GM12873 (cell line): Measurements from ENCODE around the gene NHLRC4.

Experiments
- TF ChIP-seq, protein P1 (sequence below): IDR thresholded peaks from 2 replicates; pipeline ENCODE4 v1.5.1; 2012; ENCODE audit warnings: low read depth, mild to moderate bottlenecking, moderate library complexity, low read length, control low read depth; ENCODE audit not compliant: insufficient read depth; ENCODE audit errors: missing control alignments

The NHLRC4 gene

DNA sequence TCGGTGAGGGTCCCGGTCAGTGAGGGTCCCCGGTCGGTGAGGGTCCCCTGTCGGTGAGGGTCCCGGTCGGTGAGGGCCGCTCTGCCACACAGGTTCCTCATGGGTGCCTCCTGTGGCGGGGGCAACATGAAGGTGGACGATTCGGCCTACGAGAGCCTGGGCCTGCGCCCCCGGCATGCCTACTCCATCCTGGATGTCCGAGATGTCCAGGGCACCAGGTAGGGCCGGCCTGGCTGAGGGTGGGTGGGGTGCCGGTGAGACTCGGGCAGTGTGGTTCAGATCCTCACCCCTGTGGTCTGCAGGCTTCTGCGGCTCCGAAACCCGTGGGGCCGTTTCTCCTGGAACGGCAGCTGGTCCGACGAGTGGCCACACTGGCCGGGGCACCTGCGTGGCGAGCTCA is 15.6 kb upstream of the NHLRC4 start:
- TF ChIP-seq, protein P1, sequence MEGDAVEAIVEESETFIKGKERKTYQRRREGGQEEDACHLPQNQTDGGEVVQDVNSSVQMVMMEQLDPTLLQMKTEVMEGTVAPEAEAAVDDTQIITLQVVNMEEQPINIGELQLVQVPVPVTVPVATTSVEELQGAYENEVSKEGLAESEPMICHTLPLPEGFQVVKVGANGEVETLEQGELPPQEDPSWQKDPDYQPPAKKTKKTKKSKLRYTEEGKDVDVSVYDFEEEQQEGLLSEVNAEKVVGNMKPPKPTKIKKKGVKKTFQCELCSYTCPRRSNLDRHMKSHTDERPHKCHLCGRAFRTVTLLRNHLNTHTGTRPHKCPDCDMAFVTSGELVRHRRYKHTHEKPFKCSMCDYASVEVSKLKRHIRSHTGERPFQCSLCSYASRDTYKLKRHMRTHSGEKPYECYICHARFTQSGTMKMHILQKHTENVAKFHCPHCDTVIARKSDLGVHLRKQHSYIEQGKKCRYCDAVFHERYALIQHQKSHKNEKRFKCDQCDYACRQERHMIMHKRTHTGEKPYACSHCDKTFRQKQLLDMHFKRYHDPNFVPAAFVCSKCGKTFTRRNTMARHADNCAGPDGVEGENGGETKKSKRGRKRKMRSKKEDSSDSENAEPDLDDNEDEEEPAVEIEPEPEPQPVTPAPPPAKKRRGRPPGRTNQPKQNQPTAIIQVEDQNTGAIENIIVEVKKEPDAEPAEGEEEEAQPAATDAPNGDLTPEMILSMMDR = no peak

DNA sequence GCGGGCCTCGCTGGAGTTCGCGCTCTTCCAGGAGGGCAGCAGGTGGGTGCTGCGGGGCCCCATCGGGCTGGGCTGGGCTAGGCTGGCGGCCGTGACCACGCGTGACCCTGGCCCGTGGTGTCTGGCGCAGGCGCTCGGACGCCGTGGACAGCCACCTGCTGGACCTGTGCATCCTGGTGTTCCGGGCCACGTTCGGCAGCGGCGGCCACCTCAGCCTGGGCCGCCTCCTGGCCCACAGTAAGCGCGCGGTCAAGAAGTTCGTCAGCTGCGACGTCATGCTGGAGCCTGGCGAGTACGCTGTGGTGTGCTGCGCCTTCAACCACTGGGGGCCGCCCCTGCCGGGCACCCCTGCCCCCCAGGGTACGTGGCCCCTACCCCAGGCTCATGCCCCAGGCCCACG is 14.6 kb upstream of the NHLRC4 start:
- TF ChIP-seq, protein P1 = no peak

DNA sequence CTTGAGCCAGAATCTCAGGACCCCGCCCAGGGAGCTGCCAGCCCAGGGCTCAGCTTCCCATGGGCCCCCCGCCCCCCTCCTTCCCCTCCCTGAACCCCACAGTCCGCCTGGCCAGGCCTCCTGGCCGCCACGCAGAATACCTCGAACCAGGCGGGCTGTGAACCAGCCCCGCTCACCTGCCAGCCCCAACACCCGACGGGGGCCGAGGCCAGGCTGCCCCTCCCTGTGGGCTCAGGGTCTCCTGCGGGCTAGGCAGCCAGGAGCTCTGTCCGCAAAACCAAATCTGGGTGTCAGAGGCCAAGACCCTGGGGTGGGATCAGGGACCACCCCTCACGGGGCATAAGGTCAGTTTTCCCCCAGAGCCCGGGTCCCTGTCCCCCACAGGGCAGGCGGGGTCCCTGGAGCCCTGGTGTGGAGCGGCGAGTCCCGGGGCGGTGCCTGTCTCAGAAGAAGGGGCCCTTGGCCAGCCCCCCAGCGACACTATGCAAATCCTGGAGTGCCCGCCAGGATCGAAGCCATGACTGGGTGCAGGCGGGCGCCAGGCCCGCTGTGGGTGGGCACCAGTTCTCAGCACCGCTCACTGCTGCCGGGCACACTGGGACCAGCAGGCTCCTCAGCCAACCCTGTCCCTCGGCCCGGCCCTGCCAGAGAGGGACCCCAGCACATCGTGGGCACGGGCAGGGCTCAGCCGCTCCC is 13.1 kb upstream of the NHLRC4 start:
- TF ChIP-seq, protein P1 = no peak

DNA sequence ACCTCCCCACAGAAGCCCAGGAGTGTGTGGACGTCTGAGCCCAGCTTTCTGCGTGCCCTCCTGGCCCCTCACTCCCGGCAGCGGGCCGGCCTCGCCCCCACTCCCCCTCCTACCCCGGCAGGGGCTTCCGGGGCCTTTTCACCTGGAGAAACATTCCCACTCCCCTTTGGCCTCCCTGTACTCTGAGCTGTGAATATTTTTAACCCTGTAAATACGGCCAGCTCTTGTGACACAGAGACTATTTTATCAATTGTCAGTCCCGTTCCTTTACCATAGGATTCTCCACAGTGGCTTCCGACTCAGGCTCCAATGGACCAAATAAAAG is 12.5 kb upstream of the NHLRC4 start:
- TF ChIP-seq, protein P1 = no peak

DNA sequence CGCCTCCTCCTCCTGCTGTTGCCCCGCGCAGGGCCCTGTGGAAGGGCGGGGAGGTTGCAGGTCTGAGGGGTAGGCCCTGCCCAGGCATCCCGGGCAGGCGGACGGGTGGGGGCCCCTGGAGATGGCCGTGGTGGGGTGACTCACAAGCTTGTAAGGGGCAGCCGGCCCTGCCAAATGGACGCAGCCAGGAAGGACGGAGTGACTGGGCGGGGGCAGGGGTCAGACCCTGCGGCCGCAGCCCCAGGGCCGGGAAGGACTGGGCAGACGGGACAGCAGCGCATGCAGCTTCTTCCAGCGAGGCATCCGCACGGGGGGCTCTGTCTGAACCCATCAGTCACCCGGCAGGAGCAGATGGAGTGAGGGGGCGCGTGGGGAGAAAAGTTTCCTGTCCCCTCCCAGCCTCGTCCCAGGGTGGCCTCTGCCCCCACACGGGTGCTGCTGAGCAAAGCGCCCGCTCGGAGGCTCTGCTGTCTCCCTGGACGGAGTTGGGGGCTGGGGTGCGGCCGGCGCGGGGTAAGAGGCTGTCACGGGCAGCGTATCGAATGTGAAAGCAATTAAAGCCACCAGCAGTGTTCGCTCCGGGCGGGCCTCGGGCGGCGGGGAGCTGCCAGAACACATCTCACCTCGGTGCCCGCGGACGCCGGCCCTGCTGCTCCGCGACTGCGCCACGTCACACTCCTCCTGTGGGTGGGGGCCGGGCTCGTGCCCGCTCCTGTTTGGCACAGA is 12.0 kb upstream of the NHLRC4 start:
- TF ChIP-seq, protein P1 = no peak

DNA sequence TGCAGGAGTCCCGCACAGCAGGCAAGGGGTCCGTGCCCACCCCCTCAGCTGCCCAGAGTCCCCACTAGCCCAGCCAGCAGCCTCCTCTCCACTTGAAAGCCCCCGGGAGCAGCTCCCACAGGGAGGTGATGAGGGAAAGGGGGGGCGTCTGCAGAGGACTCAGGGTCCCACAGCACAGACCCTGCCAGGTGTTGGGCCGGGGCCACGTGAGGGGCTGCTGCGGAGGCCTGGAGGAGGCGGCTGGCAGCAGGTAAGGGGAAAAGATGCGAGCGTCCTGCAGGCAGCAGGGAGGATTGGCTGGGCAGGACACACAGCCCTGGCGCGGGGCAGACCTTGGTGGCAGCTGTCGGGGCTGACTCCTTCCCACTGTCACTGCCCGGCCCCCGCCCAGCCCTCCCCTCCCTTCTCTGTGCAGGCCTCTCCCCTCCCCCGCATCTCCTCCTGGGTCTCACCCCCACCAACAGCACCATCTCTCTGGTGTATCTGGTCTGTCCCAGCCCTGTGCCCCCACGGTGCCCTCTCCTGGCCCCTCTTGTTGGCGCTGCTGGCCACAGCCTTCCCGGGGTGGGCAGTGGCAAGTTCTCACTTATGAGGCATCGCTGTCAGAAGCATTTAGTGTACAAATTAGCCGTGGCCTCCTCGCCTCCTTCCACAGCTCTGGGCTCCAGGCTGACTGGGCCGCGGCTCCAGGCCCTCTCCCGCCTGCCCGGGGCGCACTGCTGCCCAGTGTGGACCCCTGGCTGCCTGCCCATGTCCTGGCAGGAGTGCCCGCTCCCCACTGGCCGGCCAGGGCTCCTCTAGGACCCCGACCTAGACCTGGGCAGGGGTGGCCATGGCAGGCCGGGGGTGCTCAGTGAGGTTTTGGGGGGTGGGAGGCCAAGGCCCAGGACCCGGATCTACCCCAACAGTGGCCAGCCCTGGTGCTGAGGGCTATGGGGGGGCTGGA is 11.0 kb upstream of the NHLRC4 start:
- TF ChIP-seq, protein P1 = no peak
